GM12891 (cell line): ENCODE measurements around the gene PRR7.
A peak's percentile ranks its signal among the peaks of the same experiment; 100 is the strongest.

Experiments
- PAX5 ChIP-seq: IDR thresholded peaks from 2 replicates; pipeline ENCODE4 v1.6.1; 2011; ENCODE audit warnings: low read length, moderate library complexity, mild to moderate bottlenecking; ENCODE audit not compliant: insufficient read depth, severe bottlenecking
- POLR2A ChIP-seq: IDR thresholded peaks from 2 replicates; pipeline ENCODE4 v1.6.1; 2011; ENCODE audit warnings: low read depth, low read length, control low read depth
- POLR2AphosphoS5 ChIP-seq: IDR thresholded peaks from 2 replicates; pipeline ENCODE4 v1.6.1; 2011; ENCODE audit warnings: low read depth, low read length, control low read depth
- POU2F2 ChIP-seq: IDR thresholded peaks from 2 replicates; pipeline ENCODE4 v1.6.1; 2011; ENCODE audit warnings: low read depth, mild to moderate bottlenecking, control low read depth, low read length, moderate library complexity
- TAF1 ChIP-seq: IDR thresholded peaks from 2 replicates; pipeline ENCODE4 v1.6.1; 2011; ENCODE audit warnings: low read depth, low read length, control low read depth

DNA sequence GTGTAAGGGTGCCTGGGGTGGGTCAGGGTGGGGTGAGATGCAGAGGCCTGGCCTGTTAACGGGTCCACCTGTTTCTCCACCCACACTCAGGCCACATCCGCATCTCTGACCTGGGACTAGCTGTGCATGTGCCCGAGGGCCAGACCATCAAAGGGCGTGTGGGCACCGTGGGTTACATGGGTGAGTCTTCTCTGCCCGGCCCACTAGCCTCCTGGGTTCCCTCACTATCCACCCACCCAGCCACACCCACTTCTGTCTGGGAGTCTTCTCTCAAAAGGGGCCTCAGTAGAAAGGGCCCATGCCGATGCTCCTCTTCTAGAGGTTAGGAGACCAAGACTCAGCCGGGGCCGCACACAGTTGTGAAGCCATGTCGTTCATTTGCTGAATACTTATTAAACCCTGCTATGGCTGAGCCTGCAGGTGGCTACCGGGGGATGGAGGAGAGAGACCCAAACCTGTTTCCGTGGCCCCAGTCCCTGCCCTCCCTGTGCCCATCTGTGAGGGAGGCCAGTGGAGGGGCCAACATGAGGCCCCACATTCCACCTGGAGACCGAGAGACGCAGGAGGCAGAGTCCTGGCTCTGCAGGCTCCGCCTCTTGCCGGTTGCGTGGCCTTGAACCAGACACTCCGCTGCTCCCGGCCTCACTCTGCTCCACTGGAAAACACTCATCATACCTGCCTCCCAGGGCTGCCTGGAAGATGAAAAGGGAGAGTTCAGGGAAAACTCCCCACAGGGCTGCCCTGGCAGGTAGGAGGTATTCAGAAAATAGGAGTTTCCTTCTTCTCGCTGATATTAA, 11.5 kb upstream of the PRR7 start:
- TF ChIP-seq POLR2A: 0 out of 2 replicates have a peak, but pooled peaks have one; percentile 11
- TF ChIP-seq POU2F2: no peak
- no peak for TF ChIP-seq POLR2AphosphoS5
- no peak for TF ChIP-seq TAF1
- no peak for TF ChIP-seq PAX5
